Posterior cingulate gyrus (tissue), 11 donors: ENCODE data around the gene NNAT.
A peak's percentile ranks its signal among the peaks of the same experiment; 100 is the strongest.

ENCODE experiments used
- DNase-seq, 10 donors: peaks; one replicate each; pipeline versions ENCODE4 v3.0.0 to v3.0.0-alpha.2; 2020 to 2021; ENCODE audit warnings: mixed read lengths in 3 of 10
- intact Hi-C: fragments of 100-400 bp; cut with DNase I; formaldehyde crosslinking; loops from one replicate; pipeline ENCODE4 v1.15.1; 2023

The NNAT gene

GRCh38 chr20:37501940-37502339 is 19.1 kb upstream of the NNAT start:
- DNase-seq = peak in 1 of 10 donors; percentile 25
- intact Hi-C loops = loop anchor here (10.0 kb wide), 1 partner anchor 77 kb away; no protein-coding TSS in a partner anchor

- no peak for DNase-seq
- intact Hi-C loops = loop anchor here (10.0 kb wide), 1 partner anchor 78 kb away; no protein-coding TSS in a partner anchor
Observed at GRCh38 chr20:37502654-37503053, 18.4 kb upstream of the NNAT start.

DNA sequence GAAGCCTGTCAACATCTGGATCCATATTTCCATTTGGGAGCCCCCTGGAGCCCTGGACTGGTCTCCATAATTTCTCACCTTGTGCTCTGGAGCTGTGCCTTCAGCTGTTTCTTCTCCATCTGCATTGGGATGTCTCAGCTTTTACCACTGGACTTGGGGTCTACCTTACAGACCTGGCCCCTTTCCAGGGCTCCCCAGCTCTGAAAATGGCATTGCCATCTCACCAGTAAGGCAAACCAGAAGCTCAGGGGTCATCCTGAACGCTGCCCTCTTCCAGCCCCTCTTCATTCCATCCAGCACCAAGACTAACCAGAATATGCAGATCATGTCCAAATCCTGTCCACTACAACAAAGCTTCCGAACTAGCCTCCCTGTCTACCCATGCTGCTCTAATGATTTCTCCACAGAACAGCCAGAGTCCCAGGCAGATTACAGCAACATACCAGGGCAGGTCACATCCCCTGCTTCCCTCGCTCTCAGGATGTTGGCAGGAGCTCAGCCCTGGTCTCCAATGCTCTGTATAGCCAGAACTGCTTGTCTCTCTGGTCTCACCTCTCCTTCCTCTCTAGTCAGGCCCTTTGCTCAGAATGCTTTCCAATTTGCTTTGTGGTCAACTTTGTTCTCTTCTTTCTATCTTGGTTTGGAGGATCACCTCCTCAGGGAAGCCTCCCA is 17.7 kb upstream of the NNAT start:
- DNase-seq = peak in 1 of 10 donors; percentile 46
- intact Hi-C loops = loop anchor here (10.0 kb wide), 1 partner anchor 79 kb away; no protein-coding TSS in a partner anchor

GRCh38 chr20:37504404-37505096 is 16.5 kb upstream of the NNAT start:
- intact Hi-C loops = loop anchor here (10.0 kb wide), 1 partner anchor 80 kb away; no protein-coding TSS in a partner anchor
- DNase-seq = peak in 1 of 10 donors; percentile 30

DNA sequence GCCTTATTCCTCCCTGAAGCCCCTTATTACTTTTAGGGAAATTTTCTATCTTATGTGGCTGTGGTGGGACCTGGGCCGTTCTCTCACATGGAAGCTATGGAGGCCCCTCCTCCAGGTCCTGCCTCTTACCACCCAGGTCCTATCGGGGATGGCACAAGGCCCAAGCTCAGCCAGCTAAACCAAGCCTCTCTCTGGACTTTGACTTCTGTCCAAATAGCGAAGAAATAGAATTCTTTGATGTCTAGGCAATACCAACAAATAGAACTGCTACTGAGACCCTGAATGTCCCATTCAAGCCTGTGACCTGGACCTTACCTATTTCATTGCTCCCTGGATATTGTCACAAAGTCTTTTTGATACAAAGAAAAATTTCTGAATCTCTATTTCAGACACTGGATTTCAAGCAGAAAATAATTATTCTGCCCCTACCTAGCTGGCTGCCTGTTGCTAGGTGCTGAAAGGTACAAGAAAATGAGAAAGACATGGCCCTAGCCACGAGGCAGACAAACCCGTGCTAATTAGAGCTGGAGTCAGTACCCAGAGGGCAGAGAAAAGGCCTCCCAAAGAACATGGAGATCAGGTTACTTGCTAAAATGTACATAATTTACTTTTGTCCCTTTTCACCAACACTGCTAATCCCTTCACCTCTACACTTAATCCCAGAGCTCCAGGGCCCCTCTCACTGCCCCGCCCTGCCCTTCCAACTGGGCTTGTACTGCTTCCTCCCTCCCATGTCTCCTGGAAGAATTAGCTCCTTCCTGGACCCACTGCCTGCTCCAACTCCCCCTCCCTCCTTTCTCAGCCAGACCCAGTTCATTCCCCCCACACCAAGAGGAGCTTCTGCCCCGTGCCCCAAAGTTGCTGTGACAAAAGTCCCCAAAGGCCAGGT is 15.5 kb upstream of the NNAT start:
- DNase-seq = peak in 1 of 10 donors; percentile 62
- intact Hi-C loops = loop anchor here (10.0 kb wide), 1 partner anchor 81 kb away; no protein-coding TSS in a partner anchor

DNA sequence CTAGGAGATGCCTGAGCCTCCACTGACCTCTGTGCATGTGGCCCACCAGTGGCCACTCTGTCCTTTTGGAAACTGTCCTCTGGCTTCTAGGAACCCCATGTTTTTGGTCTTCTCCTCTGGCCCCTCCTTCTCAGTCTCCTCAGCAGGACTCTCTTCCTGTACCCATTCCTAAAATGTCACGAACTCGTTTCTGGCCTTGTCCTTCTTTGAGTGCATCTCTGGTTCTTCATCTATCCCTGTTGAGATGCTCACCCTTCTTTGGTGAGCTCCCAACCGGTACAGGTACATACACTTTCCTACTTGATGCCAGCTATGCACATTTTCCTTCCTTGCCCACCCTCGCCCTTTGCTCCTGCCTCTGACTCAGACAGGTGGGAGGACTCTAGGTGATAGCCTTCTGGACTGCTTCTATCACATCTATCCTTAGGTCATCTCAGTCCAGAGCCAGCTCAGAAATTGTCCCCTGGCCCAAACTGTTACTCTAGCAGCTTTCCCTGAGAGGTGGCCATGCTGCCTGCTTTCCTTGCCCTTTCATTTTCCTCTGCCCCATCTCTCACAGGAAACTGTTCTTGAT is 14.8 kb upstream of the NNAT start:
- intact Hi-C loops = loop anchor here (10.0 kb wide), 1 partner anchor 81 kb away; no protein-coding TSS in a partner anchor
- peak in 1 of 10 donors; percentile 9 for DNase-seq

- intact Hi-C loops = no loop called here
- peak in 1 of 10 donors; percentile 9 for DNase-seq
Observed at GRCh38 chr20:37510226-37510625, 10.8 kb upstream of the NNAT start.

DNA sequence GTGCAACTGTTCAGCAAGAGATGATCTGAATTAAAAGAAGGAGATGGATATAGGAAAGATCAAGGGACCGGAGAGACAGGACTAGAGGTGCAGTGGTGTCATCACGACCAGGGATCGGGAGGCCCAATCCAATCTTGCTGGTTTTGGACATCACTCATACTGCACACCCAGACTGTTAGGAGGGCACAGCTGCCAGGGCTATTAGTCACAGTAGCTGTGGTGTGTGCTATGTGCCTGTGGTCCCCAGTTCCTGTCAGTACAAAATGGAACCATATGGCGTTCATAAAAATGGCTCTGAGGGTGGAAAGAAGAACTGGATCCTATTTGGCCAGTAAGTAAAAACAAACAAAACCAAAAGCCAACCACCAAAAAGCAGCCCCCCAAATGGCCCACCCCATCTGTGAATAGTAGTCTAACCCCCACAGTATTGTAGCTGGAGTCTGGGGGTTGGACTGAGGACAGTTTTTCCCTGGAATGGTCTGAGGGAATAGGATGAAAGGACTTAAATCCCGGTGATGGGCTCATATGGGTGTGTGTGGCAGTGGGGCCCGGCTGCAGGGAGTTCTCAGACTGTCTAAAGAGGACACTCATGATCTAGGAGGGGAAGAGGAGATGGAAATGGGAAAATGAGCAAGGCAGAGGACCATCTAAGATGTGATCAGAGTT is 9.3 kb upstream of the NNAT start:
- intact Hi-C loops = no loop called here
- DNase-seq = peak in 1 of 10 donors; percentile 62

DNA sequence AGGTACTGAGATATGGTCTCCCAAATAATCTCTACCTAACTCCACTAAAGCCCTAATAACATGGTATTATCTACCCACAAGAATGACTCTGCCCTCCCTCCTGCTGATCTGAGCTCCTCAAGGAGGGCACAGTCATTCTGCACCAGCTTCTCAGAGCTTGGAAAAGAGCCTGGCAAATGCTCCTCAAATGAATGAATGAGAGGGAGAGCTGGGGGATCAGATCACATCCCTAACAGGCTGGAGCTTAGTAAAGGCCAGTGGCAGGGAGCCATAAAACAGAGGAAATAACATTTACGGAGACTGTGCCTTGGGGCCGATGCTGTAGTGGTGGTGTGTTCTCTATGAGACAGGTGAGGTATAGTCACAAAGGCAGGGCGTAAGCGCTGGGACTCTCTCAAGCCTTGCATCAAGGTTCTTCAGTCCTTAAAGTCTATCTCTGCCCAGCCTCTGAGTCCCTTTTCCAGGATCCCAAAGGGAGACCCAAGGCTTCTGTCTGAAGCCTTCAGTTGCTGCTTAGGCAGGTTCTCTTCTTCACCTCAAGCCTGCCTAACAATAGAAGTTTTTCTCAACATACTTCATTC is 7.2 kb upstream of the NNAT start:
- intact Hi-C loops = no loop called here
- DNase-seq = peak in 1 of 10 donors; percentile 32

DNA sequence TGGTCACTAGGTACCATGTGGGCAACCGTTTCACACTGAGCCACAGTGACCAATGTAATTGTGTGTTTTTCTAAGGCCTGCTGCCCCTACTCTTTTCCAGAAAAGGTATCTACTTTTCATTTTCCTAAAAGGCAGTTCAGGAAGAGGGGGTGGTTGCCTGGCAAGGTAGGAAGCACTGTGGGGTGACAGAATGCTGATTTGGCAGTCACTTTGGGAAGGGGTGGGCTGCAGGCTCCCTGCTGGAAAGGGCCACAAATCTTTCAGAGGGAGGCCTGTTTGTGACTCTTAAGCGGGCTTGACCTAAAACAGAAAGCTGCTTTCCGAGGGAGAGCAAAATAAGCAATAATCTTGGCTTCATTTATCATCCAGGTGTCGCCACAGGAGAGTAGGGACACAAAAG is 5.2 kb upstream of the NNAT start:
- intact Hi-C loops = no loop called here
- DNase-seq = no peak

- intact Hi-C loops = no loop called here
- no peak for DNase-seq
Observed at GRCh38 chr20:37516811-37517750, 4.0 kb upstream of the NNAT start.

DNA sequence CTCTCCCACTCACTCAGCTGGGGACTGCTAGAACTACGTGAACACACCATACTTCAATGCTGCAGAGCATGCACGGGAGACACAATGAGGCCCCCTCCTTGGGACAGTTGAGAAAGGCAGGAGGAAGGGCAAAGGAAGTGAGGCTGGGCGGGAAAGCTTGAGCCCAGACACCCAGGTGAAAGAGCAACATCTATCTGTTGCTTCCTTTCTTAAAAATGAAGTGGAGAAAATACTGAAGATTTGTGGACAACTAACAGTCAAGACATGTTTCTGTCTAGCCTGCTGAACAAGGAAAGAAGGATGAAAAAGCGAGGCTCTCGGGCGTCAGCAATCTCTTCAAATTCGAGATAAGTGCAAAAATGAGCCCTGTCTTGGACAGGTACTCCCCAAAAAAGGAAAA is 3.0 kb upstream of the NNAT start:
- intact Hi-C loops = no loop called here
- DNase-seq = no peak

- DNase-seq = peak in 4 of 10 donors; percentile 41 to 85 (median 64)
- intact Hi-C loops = no loop called here
Observed at GRCh38 chr20:37518606-37519507, 2.2 kb upstream of the NNAT start.

DNA sequence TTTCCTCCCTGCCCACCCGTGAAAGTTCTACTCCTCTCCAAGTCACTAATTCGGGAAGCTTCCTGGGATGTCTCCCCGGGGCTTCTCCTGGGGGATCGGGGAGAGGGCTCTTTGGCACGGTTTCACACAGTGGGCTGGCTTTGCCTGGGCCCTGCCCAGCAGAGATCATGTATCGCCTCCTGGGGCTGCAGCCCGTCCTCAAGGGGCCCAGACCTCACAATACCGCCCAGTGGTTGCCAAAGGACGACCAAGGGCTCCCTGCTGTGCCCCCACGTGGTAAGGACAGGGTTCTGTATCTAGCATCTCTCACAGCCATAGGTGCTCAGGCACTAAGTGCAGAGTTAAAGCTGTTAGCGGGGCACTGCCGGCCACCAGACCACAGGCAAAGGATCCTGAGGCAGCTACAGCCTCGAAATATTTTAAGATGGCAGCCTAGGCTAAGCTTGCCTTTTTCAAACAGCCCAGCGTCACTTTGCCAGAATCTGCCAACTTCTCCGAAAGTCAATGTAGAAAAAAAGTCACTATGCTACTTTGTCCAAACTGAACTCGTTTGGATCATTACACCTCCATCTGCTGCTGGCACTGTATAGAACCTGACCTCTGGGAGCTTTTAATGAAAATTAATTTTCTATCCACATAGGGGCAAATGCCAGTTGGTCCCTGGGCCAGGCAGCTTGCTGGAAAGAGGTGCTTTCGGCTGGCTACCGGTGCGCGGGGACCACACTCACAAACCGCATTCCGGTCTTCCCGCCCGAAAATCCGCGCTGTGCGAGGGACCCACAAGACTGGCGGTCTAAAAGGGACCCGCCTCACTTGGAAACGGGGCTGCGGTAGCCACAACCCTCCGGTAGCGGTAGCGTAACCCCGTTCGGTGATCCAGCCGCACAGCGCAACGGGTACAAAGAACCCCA is 1.3 kb upstream of the NNAT start:
- peak in 2 of 10 donors; percentile 74 to 86 for DNase-seq
- intact Hi-C loops = loop anchor here (5.0 kb wide), 1 partner anchor 112 kb away; no protein-coding TSS in a partner anchor

- intact Hi-C loops = loop anchor here (5.0 kb wide), 1 partner anchor 113 kb away; no protein-coding TSS in a partner anchor
- DNase-seq = no peak
Observed at GRCh38 chr20:37520419-37520955, 563 bp upstream of the NNAT start.
